IPS-NIHi7 (cell line): ENCODE results near the gene SLX1A.
"Not testable (repeated sequence)": the region's sequence is repeated elsewhere in the genome, so short reads cannot be mapped to it uniquely, and the experiment has no call there.

Experiments
- DNase-seq: peaks from one replicate; pipeline ENCODE4 v3.0.0; 2012; ENCODE audit warnings: mixed read lengths; ENCODE audit errors: extremely low spot score

The SLX1A gene

GRCh38 chr16:30184096-30184890 is 9.4 kb upstream of the SLX1A start:
- peak; percentile 7 for DNase-seq

GRCh38 chr16:30184891-30185682 is 8.6 kb upstream of the SLX1A start:
- DNase-seq = no peak

DNA sequence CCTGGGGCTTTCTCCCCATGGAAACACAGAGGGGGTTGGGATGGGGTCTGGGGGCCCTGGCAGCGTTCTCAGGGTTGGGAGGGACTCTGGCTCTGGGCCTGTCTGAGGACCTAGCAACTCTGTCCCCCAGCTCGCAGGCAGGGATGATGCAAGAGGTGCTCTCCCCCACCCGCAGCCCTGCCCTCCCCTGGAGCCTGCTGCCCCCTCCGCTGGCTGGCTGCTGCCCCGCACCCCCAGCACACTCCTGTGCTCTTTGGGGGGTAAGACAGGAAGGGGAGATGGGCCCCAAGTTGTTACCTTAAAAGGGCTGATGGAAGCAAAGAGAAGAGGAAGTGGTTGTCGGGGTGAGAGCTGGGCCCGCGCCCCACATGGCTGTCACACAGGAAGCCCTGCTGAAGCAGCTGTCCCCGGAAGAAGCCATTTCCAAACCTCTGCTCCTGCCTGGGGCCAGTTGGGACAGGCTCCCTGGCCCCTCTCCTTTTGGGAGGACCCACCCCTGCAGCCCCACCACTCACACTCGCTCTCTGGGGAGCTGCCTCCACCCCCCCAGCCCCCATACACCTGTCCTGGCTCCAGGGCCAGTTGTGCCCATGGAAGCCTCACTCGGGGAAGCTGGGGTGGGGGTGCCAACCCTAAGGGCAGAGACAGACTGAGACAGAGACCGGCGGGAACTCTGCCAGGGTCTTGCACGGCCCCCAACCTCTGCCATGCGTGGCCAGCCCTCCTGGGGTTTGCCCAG is 7.8 kb upstream of the SLX1A start:
- DNase-seq = peak; percentile 7

GRCh38 chr16:30186444-30186781 is 7.3 kb upstream of the SLX1A start:
- no peak for DNase-seq

- DNase-seq = peak; percentile 74
Measured at GRCh38 chr16:30186782-30187555, 6.7 kb upstream of the SLX1A start.

GRCh38 chr16:30187556-30187865 is 6.2 kb upstream of the SLX1A start:
- DNase-seq = no peak

DNA sequence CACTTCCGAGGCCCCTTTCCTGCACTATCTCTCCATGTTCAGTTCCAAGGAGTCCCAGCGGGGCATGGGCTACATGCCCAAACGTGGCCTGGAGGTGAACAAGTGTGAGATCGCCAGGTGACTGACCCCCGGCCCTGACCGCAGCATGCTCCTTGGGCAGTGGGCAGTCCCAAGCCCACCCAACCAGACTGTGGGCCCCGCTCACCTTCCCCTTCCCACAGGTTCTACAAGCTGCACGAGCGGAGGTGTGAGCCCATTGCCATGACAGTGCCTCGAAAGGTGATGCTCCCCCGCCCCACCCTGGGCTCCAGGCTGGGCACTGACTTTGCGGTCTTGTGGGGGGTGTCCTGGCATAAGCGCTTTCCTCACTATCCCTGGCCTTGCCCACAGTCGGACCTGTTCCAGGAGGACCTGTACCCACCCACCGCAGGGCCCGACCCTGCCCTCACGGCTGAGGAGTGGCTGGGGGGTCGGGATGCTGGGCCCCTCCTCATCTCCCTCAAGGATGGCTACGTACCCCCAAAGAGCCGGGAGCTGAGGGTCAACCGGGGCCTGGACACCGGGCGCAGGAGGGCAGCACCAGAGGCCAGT is 5.6 kb upstream of the SLX1A start:
- no peak for DNase-seq

GRCh38 chr16:30191158-30191557 is 2.5 kb upstream of the SLX1A start:
- not testable (repeated sequence) for DNase-seq

- DNase-seq = not testable (repeated sequence)
Measured at GRCh38 chr16:30193098-30193497, 577 bp upstream of the SLX1A start.

GRCh38 chr16:30194172-30194925 is 674 bp downstream of the SLX1A start:
- not testable (repeated sequence) for DNase-seq

GRCh38 chr16:30197001-30197400 is 3.3 kb downstream of the SLX1A start:
- DNase-seq = not testable (repeated sequence)

DNA sequence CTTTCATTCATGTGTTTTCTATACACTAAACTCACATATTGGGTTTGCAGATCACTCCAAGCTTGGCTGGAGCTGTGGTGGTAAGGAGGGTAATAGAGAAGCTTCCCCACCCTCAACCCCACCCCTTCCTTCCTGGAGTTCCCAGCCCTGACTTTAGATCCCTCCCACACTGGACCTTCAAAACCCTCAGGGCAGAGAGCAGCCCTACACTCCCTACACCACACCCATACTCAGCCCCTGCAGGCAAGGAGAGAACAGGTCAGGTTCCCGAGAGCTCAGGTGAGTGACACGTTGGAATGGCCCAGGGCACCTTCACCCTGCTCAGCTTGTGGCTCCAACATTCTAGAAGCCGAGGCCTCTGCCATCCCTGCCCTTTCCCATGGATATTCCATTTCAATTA is 5.4 kb downstream of the SLX1A start, which contains the start of gene SULT1A3:
Gene SULT1A3 (plus strand): TSS at position 207 of the 400 bp plus-strand sequence. CDS start 1,474 bp downstream, outside the sequence.
- not testable (repeated sequence) for DNase-seq

DNA sequence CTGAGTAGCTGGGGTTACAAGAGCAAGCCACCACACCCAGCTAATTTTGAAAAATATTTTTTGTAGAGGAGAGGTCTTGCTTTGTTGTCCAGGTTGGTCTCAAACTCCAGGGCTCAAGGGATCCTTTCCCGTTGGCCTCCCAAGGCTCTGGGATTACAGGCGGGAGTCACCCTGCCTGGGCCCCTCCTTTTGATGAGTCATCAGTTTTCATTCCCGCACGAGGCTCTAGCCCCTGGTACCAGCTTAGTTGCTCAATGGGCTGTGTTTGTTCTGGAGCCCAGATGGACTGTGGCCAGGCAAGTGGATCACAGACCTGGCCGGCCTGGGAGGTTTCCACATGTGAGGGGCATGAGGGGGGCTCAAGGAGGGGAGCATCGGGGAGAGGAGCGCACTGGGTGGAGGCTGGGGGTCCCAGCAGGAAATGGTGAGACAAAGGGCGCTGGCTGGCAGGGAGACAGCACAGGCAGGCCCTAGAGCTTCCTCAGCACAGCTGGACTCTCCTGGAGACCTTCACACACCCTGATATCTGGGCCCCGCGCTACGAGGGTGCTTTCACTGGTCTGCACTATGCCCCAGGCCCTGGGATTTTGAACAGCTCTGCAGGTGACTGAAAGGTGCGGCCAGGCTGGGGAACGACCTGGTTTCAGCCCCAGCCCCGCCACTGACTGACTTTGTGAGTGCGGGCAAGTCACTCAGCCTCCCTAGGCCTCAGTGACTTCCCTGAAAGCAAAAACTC is 6.1 kb downstream of the SLX1A start:
- DNase-seq = not testable (repeated sequence)

DNA sequence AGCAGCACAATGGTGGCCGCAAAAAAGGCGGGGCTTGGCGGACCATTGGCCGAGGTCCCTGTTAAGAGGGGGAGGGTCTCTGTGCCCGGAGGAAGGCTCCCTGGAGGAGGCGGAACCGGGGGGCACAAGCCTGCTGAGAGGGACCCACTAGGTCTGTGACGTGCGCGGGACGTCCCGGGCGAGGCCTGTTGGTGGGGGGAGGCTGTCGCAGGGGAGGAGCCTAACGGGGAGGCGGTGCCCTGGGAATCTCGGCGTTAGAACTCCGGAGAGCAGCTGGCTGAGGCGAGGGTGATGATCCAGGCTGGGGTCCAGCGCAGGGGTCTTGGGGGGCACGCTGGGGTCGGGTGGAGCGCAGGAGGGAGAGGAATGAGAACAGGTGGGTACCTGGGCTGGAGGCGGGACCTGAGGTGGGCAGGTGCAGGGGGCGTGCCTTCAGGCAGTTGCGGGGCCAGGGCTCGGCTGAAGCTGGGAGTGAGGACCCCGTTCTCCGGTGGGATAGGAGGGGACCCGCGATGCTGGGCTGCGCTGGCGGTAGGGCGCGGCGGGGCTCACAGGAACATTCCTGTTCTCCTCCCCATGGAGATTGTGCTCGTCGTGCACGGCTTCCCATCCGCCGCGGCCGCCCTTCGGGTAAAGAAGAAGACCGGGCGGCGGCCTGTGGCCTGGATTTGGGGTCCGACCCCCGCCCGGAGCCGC is 12.0 kb downstream of the SLX1A start:
- not testable (repeated sequence) for DNase-seq

- not testable (repeated sequence) for DNase-seq
Measured at GRCh38 chr16:30206252-30206651, 12.6 kb downstream of the SLX1A start.

DNA sequence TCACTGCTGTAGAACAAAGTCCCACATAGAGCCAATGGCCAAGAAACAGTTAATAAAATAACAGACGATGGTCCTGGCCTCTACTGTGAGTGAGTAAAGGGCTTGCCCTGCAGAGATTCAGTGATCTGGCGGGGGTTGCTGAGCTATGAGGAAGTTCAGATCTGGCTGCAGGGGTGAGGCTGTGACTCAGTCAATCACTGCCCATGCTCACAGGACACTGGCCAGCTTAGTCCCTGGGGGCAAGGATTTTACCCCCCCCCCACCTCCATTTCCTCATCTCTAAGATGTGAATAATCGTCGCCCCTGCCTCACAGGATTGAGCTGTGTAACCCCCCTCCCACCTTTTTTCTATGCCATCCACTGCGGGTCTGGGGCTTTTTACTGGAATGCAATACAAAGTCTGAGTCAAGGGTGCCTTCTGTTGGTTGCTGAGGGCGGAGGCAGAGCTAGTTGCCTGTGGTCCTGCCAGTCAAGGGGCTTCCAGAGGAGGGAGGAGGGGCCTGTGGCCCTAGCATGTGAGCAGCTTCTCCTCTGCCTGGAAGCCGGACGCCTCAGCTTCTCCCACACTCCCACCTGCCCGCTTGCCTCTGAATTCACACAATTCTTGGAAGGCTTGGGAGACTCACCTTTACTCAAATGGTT is 13.5 kb downstream of the SLX1A start:
- not testable (repeated sequence) for DNase-seq

- not testable (repeated sequence) for DNase-seq
Measured at GRCh38 chr16:30209032-30209431, 15.4 kb downstream of the SLX1A start.

DNA sequence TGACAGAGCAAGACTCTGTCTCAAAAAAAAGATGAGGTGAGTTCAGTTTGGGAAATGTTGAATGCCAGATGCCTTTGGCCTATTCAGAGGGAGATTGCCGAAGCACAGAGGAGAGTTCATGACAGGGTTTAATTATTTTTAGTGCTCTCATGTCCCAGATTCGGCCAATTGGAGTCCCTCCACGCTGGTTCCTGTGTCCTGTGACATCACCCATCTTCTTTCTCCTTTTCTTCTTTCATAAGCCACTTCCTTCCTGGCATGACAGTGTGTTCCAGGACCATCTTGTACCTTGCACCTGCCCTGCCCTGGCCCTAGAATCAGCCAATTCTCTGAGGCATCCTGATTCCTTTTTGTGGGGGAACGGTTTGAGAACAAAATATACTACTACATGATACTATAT is 17.7 kb downstream of the SLX1A start:
- DNase-seq = not testable (repeated sequence)

GRCh38 chr16:30217082-30217481 is 23.4 kb downstream of the SLX1A start:
- DNase-seq = not testable (repeated sequence)
